ENCODE data around the gene OR8K3. TPM values are rescaled to one million over a fixed set of nuclear protein-coding genes. Genes with fewer than 3 reads are reported as not detected.

Gene OR8K3
- polyA plus RNA-seq, 1 donor (not counting 4 experiments of a cell fraction or from before 2014, with no cell fraction given) = not detected

- no peaks in the 10 kb centered on the region for H3K36me3 ChIP-seq (ENCODE audit: control insufficient read depth in 2 of 2, extremely low read depth in 1 of 2, insufficient read depth in 2 of 2, low read length in 2 of 2)
- FAIRE-seq (no peak), DNase-seq (ENCODE audit: low read depth, low spot score) (no peak)
- H3K4me3 ChIP-seq (ENCODE audit: control insufficient read depth in 2 of 3, extremely low read depth in 1 of 3, insufficient read depth in 2 of 3, low read depth in 1 of 3, low read length in 3 of 3) = no peak within 1 kb of the TSS
- H3K4me2 ChIP-seq (ENCODE audit: control insufficient read depth, extremely low read depth, insufficient read depth, low read depth, low read length) = no peak within 1 kb of the TSS
- no peak within 1 kb of the TSS for H3K9ac ChIP-seq (ENCODE audit: control insufficient read depth, extremely low read depth, insufficient read depth, low read length)
- dilution Hi-C loops (cut with MboI; ENCODE audit: extremely low pct_ligation_motif_present, low sequenced_read_pairs) = no loop called here
- no peaks in the 10 kb centered on the region for H3K9me1 ChIP-seq (ENCODE audit: control insufficient read depth, extremely low read depth, insufficient read depth, low read length)
- TF ChIP-seq CTCF (optimal IDR thresholded peaks at IDR 0.05 in 1 of 3, IDR thresholded peaks at IDR 0.05 in 1 of 3, conservative IDR thresholded peaks at IDR 0.05 in 1 of 3; ENCODE audit: extremely low read depth in 1 of 3, insufficient read depth in 2 of 3, low read length in 3 of 3) = no peak
- no peak for TF ChIP-seq EZH2 (IDR thresholded peaks at IDR 0.05; ENCODE audit: low read length)
- H3K27ac ChIP-seq (ENCODE audit: control insufficient read depth, insufficient read depth, low read length) = no peak within 1 kb of the TSS
- H2AFZ ChIP-seq (ENCODE audit: control insufficient read depth, low read length) = no peak within 1 kb of the TSS
- no peaks in the 10 kb centered on the region for H3K9me3 ChIP-seq (ENCODE audit: control insufficient read depth, low read depth, low read length)
- H3K79me2 ChIP-seq (ENCODE audit: control insufficient read depth, insufficient read depth, low read length) = no peaks in the 10 kb centered on the region
- H3K4me1 ChIP-seq (ENCODE audit: control insufficient read depth, extremely low read depth, insufficient read depth, low read length) = no peaks in the 10 kb centered on the region
- no peaks in the 10 kb centered on the region for H3K27me3 ChIP-seq (ENCODE audit: control insufficient read depth, extremely low read depth, insufficient read depth, low read length)
- no peaks in the 10 kb centered on the region for H4K20me1 ChIP-seq (ENCODE audit: control insufficient read depth, extremely low read depth, insufficient read depth, low read length)
These were observed 41.1 kb upstream of the OR8K3 start, which contains the start of gene OR5T1 for GRCh38 chr11:56273854-56274253. Gene OR5T1, plus strand, starts transcription at chr11:56274154. Its CDS starts 1,485 bp downstream, at chr11:56275639.

GRCh38 chr11:56292154-56292553 lies 22.8 kb upstream of the OR8K3 start, which contains the start of gene OR8H1:
Gene OR8H1, minus strand, starts transcription at chr11:56292254. Its CDS starts 1,192 bp downstream, at chr11:56291062.
- FAIRE-seq (no peak), DNase-seq (ENCODE audit: low read depth, low spot score) (no peak)
- Histone ChIP-seq H2AFZ (ENCODE audit: control insufficient read depth, low read length) (no peak within 1 kb of the TSS), H3K36me3 (ENCODE audit: control insufficient read depth in 2 of 2, extremely low read depth in 1 of 2, insufficient read depth in 2 of 2, low read length in 2 of 2) (no peaks in the 10 kb centered on the region), H3K9me3 (ENCODE audit: control insufficient read depth, low read depth, low read length) (no peaks in the 10 kb centered on the region), H3K9me1 (ENCODE audit: control insufficient read depth, extremely low read depth, insufficient read depth, low read length) (no peaks in the 10 kb centered on the region), H3K4me2 (ENCODE audit: control insufficient read depth, extremely low read depth, insufficient read depth, low read depth, low read length) (no peak within 1 kb of the TSS), H3K9ac (ENCODE audit: control insufficient read depth, extremely low read depth, insufficient read depth, low read length) (no peak within 1 kb of the TSS), H3K79me2 (ENCODE audit: control insufficient read depth, insufficient read depth, low read length) (no peaks in the 10 kb centered on the region), H3K4me1 (ENCODE audit: control insufficient read depth, extremely low read depth, insufficient read depth, low read length) (no peaks in the 10 kb centered on the region), H4K20me1 (ENCODE audit: control insufficient read depth, extremely low read depth, insufficient read depth, low read length) (no peaks in the 10 kb centered on the region), H3K27me3 (ENCODE audit: control insufficient read depth, extremely low read depth, insufficient read depth, low read length) (no peaks in the 10 kb centered on the region), H3K4me3 (ENCODE audit: control insufficient read depth in 2 of 3, extremely low read depth in 1 of 3, insufficient read depth in 2 of 3, low read depth in 1 of 3, low read length in 3 of 3) (no peak within 1 kb of the TSS), H3K27ac (ENCODE audit: control insufficient read depth, insufficient read depth, low read length) (no peak within 1 kb of the TSS)
- dilution Hi-C loops (cut with MboI; ENCODE audit: extremely low pct_ligation_motif_present, low sequenced_read_pairs) = no loop called here
- TF ChIP-seq CTCF (optimal IDR thresholded peaks at IDR 0.05 in 1 of 3, IDR thresholded peaks at IDR 0.05 in 1 of 3, conservative IDR thresholded peaks at IDR 0.05 in 1 of 3; ENCODE audit: extremely low read depth in 1 of 3, insufficient read depth in 2 of 3, low read length in 3 of 3) = no peak
- TF ChIP-seq EZH2 (IDR thresholded peaks at IDR 0.05; ENCODE audit: low read length) = no peak

All from keratinocyte (primary cell).